Suprapubic skin (tissue), 4 donors: ENCODE measurements around the gene OR8D1. TPM values are rescaled to one million over a fixed set of nuclear protein-coding genes. Genes with fewer than 3 reads are reported as not detected.

Source experiments
- DNase-seq, 2 donors: peaks; one replicate each; pipeline ENCODE4 v3.0.0-alpha.2; 2019; ENCODE audit warnings: low spot score in 2 of 2
- H3K27ac ChIP-seq: fragments of 200-600 bp; sonication (generic); one replicate; pipeline ENCODE4 v1.5.1; 2019
- H3K27me3 ChIP-seq: fragments of 200-600 bp; sonication (generic); one replicate; pipeline ENCODE4 v1.5.1; 2019
- H3K36me3 ChIP-seq: fragments of 200-600 bp; sonication (generic); one replicate; pipeline ENCODE4 v1.5.1; 2019
- H3K4me1 ChIP-seq: fragments of 200-600 bp; sonication (generic); one replicate; pipeline ENCODE4 v1.5.1; 2019
- H3K4me3 ChIP-seq: fragments of 200-600 bp; sonication (generic); one replicate; pipeline ENCODE4 v1.5.1; 2019; ENCODE audit warnings: mild to moderate bottlenecking
- H3K9me3 ChIP-seq: fragments of 200-600 bp; sonication (generic); one replicate; pipeline ENCODE4 v1.5.1; 2019
- CTCF ChIP-seq, 2 donors: fragments of 200-600 bp in 1 of 2; fragments of 450-650 bp in 1 of 2; sonication (generic) in 1 of 2; IDR thresholded peaks; one replicate each; pipeline ENCODE4 v1.5.1; 2016 to 2019; ENCODE audit warnings: antibody characterized with exemption in 2 of 2, mild to moderate bottlenecking in 1 of 2, moderate library complexity in 1 of 2
- EP300 ChIP-seq: sonication (generic); formaldehyde crosslinking; IDR thresholded peaks from one replicate; pipeline ENCODE4 v1.6.1; 2017; ENCODE audit warnings: antibody characterized with exemption
- POLR2A ChIP-seq, 2 donors: fragments of 450-650 bp; IDR thresholded peaks; one replicate each; pipeline ENCODE4 v1.6.1; 2017; ENCODE audit warnings: antibody characterized with exemption in 2 of 2, mild to moderate bottlenecking in 2 of 2, moderate library complexity in 2 of 2
- POLR2AphosphoS5 ChIP-seq, 3 donors: sonication (generic); formaldehyde crosslinking; IDR thresholded peaks; one replicate each; pipeline ENCODE4 v1.6.1; 2017; ENCODE audit warnings: antibody characterized with exemption in 3 of 3
- WGBS: methylation state at CpG from one replicate; pipeline ENCODE4 v1.1.5; 2018; 5-methylcytosine and 5-hydroxymethylcytosine counted together
- total RNA-seq, 4 donors: library from RNA; depleted of rRNA; stranded (reverse); fragments of >200 nt; gene quantifications; one replicate each; pipeline ENCODE4 v1.1.0, GENCODE V29; 2016

The OR8D1 gene
- total RNA-seq, 4 donors from 2014 or later: not detected

DNA sequence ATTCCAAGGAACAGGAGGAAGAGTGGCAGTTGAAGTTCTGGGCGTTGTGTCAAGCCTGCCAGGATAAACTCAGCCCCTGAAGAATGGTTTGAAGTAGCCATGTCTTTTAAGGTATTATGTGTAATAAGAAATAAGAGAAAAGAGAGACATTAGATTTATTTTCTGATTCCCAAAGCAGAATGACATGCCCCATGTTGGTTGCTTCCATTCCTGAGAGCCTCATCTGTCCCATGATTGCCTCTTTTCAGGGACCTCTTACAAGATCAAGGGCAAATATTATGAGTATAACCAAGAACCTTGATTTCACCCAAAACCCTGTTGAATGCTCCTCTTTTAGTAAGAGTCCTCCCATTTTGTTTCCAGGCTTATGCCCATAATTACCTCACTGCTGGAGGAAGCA is 6.3 kb upstream of the OR8D1 start, which contains the start of gene OR8D2:
OR8D2 (minus strand) TSS at position 101 of the 400 bp plus-strand sequence; CDS start at position 101, 0 bp downstream.
- Histone ChIP-seq H3K36me3 (no peaks in the 10 kb centered on the region), H3K9me3 (no peaks in the 10 kb centered on the region), H3K4me3 (no peak within 1 kb of the TSS), H3K27me3 (no peaks in the 10 kb centered on the region), H3K27ac (no peak within 1 kb of the TSS), H3K4me1 (no peaks in the 10 kb centered on the region)
- TF ChIP-seq CTCF (IDR thresholded peaks at IDR 0.05) (no peak), POLR2A (IDR thresholded peaks at IDR 0.05) (no peak), EP300 (no peak), POLR2AphosphoS5 (IDR thresholded peaks at IDR 0.05) (no peak)
- 64% methylated on average over 1 of the region's 1 CpG for WGBS
- DNase-seq: no peak

DNA sequence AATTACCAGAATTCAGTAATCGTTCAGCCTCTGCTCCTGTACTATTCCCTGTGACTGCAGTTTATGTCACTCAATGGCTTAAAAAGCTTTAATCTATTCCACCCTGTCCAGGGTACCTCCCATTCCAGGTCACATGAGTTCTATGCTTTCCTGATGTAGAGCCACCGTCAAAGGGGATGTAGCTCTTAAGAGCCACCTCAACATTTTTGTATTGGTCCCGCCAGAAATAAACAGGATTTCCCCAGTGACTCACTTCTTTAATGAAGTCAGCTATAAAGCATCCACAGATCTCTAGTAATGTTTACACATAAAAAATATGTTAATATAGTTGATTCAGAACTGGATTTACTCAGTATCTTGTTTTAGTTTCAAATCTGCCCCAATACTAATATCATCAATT is 1.3 kb upstream of the OR8D1 start:
- Histone ChIP-seq H3K27me3 (no peaks in the 10 kb centered on the region), H3K4me1 (no peaks in the 10 kb centered on the region), H3K27ac (no peak overlapping the region), H3K9me3 (no peaks in the 10 kb centered on the region), H3K4me3 (no peak overlapping the region), H3K36me3 (no peaks in the 10 kb centered on the region)
- TF ChIP-seq EP300: no peak
- no peak for TF ChIP-seq POLR2A (IDR thresholded peaks at IDR 0.05)
- no peak for TF ChIP-seq CTCF (IDR thresholded peaks at IDR 0.05)
- no peak for TF ChIP-seq POLR2AphosphoS5 (IDR thresholded peaks at IDR 0.05)
- DNase-seq: no peak
- WGBS: 44% methylated on average over 3 of the region's 3 CpGs

GRCh38 chr11:124313131-124313530 is 618 bp downstream of the OR8D1 start:
- 77% methylated on average over 4 of the region's 4 CpGs for WGBS

DNA sequence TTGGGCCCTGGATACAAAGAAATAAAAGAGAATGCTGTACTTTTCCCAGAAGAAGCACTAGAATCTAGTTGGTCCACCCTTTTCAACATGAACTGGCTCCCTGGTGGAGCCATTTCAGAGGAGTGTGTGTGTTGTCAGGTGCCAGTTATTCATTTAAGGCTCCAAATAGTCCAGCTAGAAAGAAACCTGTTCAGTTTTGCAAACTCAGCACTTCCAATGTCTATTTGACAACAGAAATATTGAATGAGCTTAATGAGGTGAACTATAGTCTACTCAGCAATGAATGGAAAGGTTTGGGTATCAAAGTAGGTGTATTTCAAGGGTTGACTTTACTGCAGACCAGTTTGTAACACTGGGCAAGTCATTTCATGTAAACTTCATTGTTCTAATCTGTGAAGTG is 2.1 kb downstream of the OR8D1 start:
- no peak for DNase-seq
- no peaks in the 10 kb centered on the region for H3K27me3 ChIP-seq
- no peaks in the 10 kb centered on the region for H3K9me3 ChIP-seq
- H3K27ac ChIP-seq: no peak overlapping the region
- H3K36me3 ChIP-seq: no peaks in the 10 kb centered on the region
- no peak for TF ChIP-seq EP300
- H3K4me3 ChIP-seq: no peak overlapping the region
- no peaks in the 10 kb centered on the region for H3K4me1 ChIP-seq

More at GRCh38 chr11:124313131-124313530, 618 bp downstream of the OR8D1 start:
- DNase-seq: no peak
- Histone ChIP-seq H3K9me3 (no peaks in the 10 kb centered on the region), H3K4me1 (no peaks in the 10 kb centered on the region), H3K27me3 (no peaks in the 10 kb centered on the region), H3K27ac (no peak overlapping the region), H3K4me3 (no peak overlapping the region), H3K36me3 (no peaks in the 10 kb centered on the region)
- TF ChIP-seq POLR2AphosphoS5 (IDR thresholded peaks at IDR 0.05) (no peak), POLR2A (IDR thresholded peaks at IDR 0.05) (no peak)

GRCh38 chr11:124311269-124311668 is 2.5 kb downstream of the OR8D1 start:
- H3K36me3 ChIP-seq: no peaks in the 10 kb centered on the region
- no peaks in the 10 kb centered on the region for H3K9me3 ChIP-seq
- H3K4me3 ChIP-seq: no peak overlapping the region
- 94% methylated on average over 5 of the region's 5 CpGs for WGBS
- no peak for DNase-seq
- no peaks in the 10 kb centered on the region for H3K27me3 ChIP-seq
- no peaks in the 10 kb centered on the region for H3K4me1 ChIP-seq
- H3K27ac ChIP-seq: no peak overlapping the region
- TF ChIP-seq POLR2AphosphoS5 (IDR thresholded peaks at IDR 0.05) (no peak), EP300 (no peak), CTCF (IDR thresholded peaks at IDR 0.05) (no peak), POLR2A (IDR thresholded peaks at IDR 0.05) (no peak)

GRCh38 chr11:124310721-124311120 is 3.0 kb downstream of the OR8D1 start:
- DNase-seq: no peak

More at GRCh38 chr11:124310721-124311120, 3.0 kb downstream of the OR8D1 start:
- Histone ChIP-seq H3K4me1 (no peaks in the 10 kb centered on the region), H3K4me3 (no peak overlapping the region), H3K36me3 (no peaks in the 10 kb centered on the region), H3K27me3 (no peaks in the 10 kb centered on the region), H3K27ac (no peak overlapping the region), H3K9me3 (no peaks in the 10 kb centered on the region)
- TF ChIP-seq POLR2A (IDR thresholded peaks at IDR 0.05): no peak
- TF ChIP-seq CTCF (IDR thresholded peaks at IDR 0.05): no peak
